SK-N-SH (cell line): ENCODE measurements around the gene TEAD3. TPM values are rescaled to one million over a fixed set of nuclear protein-coding genes. Genes with fewer than 3 reads are reported as not detected.

ENCODE experiments used
- CTCF ChIA-PET: fragments of 300-600, 350-600 bp; formaldehyde crosslinking; extraction: SDS; loops from one replicate; lab custom pipeline; 2021; lab: Yijun Ruan, JAX
- POLR2A ChIA-PET: fragments of 350-600 bp; sonication (Branson Sonifier 250); formaldehyde crosslinking; extraction: SDS; loops from one replicate; lab custom pipeline; 2020; ENCODE audit warnings: antibody characterized with exemption, inconsistent platforms; lab: Yijun Ruan, JAX
- DNase-seq: peaks from one replicate; pipeline ENCODE4 v3.0.0; 2012
- H2AFZ ChIP-seq: fragments of 200-600 bp; sonication (generic); 2 replicates; pipeline ENCODE4 v1.8.1; 2016; ENCODE audit warnings: antibody characterized with exemption, mild to moderate bottlenecking, low read depth
- H3F3A ChIP-seq: fragments of 200-600 bp; sonication (generic); replicated peaks from 2 replicates; pipeline ENCODE3; 2016; ENCODE audit warnings: antibody characterized with exemption, mild to moderate bottlenecking; ENCODE audit not compliant: insufficient read depth
- H3K27ac ChIP-seq, 2 experiments: fragments of 200-500 bp in 1 of 2; fragments of 200-600 bp in 1 of 2; sonication (Bioruptor generic) in 1 of 2; sonication (generic), shearing (Covaris generic) in 1 of 2; 2 replicates each; pipeline versions ENCODE4 v1.5.1 to v1.6.1; 2014 to 2016; ENCODE audit warnings: low read depth in 2 of 2, inconsistent platforms in 1 of 2, low read length in 1 of 2, mild to moderate bottlenecking in 1 of 2, mixed read lengths in 1 of 2
- H3K27me3 ChIP-seq: fragments of 200-600 bp; sonication (generic), shearing (Covaris generic); 2 replicates; pipeline ENCODE4 v1.6.1; 2016; ENCODE audit warnings: mixed run types; ENCODE audit not compliant: insufficient read depth
- H3K36me3 ChIP-seq, 2 experiments: fragments of 200-500 bp in 1 of 2; fragments of 200-600 bp in 1 of 2; sonication (Bioruptor generic) in 1 of 2; sonication (generic) in 1 of 2; replicated peaks in 1 of 2; 2 replicates each; pipeline versions ENCODE3 to v1.5.1; 2014 to 2016; ENCODE audit warnings: low read length in 1 of 2, mild to moderate bottlenecking in 1 of 2; ENCODE audit not compliant: insufficient read depth in 2 of 2, control insufficient read depth in 1 of 2
- H3K4me1 ChIP-seq, 2 experiments: fragments of 200-500 bp in 1 of 2; fragments of 200-600 bp in 1 of 2; sonication (Bioruptor generic) in 1 of 2; sonication (generic), shearing (Covaris generic) in 1 of 2; 2 replicates each; pipeline versions ENCODE4 v1.5.1 to v1.6.1; 2014 to 2016; ENCODE audit warnings: low read depth in 1 of 2, low read length in 1 of 2, mixed run types in 1 of 2; ENCODE audit not compliant: insufficient read depth in 2 of 2, control insufficient read depth in 1 of 2
- H3K4me2 ChIP-seq: fragments of 200-600 bp; sonication (generic), shearing (Covaris generic); 2 replicates; pipeline ENCODE4 v1.6.1; 2017; ENCODE audit warnings: mixed run types
- H3K4me3 ChIP-seq, 2 experiments: fragments of 200-500 bp in 1 of 2; fragments of 200-600 bp in 1 of 2; sonication (Bioruptor generic) in 1 of 2; sonication (generic), shearing (Covaris generic) in 1 of 2; 2 replicates each; pipeline versions ENCODE4 v1.5.1 to v1.8.1; 2014 to 2016; ENCODE audit warnings: low read depth in 2 of 2, inconsistent platforms in 1 of 2, low read length in 1 of 2, mild to moderate bottlenecking in 1 of 2, mixed read lengths in 1 of 2, moderate library complexity in 1 of 2
- H3K79me2 ChIP-seq: fragments of 200-600 bp; sonication (generic); 2 replicates; pipeline ENCODE4 v1.8.1; 2017; ENCODE audit warnings: mild to moderate bottlenecking; ENCODE audit not compliant: insufficient read depth
- H3K9ac ChIP-seq: fragments of 200-600 bp; sonication (generic); 2 replicates; pipeline ENCODE4 v1.6.1; 2017; ENCODE audit warnings: mixed run types
- H3K9me2 ChIP-seq: fragments of 200-600 bp; sonication (generic); 2 replicates; pipeline ENCODE4 v1.6.1; 2017; ENCODE audit warnings: mixed run types
- H3K9me3 ChIP-seq: fragments of 200-600 bp; sonication (generic); 2 replicates; pipeline ENCODE4 v1.6.1; 2017; ENCODE audit warnings: mixed run types, mild to moderate bottlenecking, moderate library complexity
- H4K20me1 ChIP-seq: fragments of 200-600 bp; sonication (generic); 2 replicates; pipeline ENCODE4 v1.6.1; 2017; ENCODE audit warnings: mild to moderate bottlenecking, mixed run types; ENCODE audit not compliant: insufficient read depth
- CHD2 ChIP-seq: fragments of 150-350 bp; IDR thresholded peaks from 2 replicates; pipeline ENCODE4 v1.6.1; 2018; ENCODE audit warnings: low read length; ENCODE audit not compliant: partially characterized antibody
- ELF1 ChIP-seq: IDR thresholded peaks from 2 replicates; pipeline ENCODE4 v1.4.0; 2012
- FOSL2 ChIP-seq: IDR thresholded peaks from 2 replicates; pipeline ENCODE4 v1.4.0; 2012; ENCODE audit warnings: low read depth, mild to moderate bottlenecking, moderate library complexity, borderline replicate concordance
- FOXM1 ChIP-seq: IDR thresholded peaks from 2 replicates; pipeline ENCODE4 v1.4.0; 2012; ENCODE audit warnings: low read depth, mild to moderate bottlenecking
- JUND ChIP-seq: IDR thresholded peaks from 2 replicates; pipeline ENCODE4 v1.4.0; 2012
- NFIC ChIP-seq: IDR thresholded peaks from 2 replicates; pipeline ENCODE4 v1.4.0; 2012; ENCODE audit warnings: borderline replicate concordance
- POLR2AphosphoS5 ChIP-seq: IDR thresholded peaks from 2 replicates; pipeline ENCODE4 v1.6.1; 2012; ENCODE audit warnings: low read depth, low read length
- SIN3A ChIP-seq: IDR thresholded peaks from 2 replicates; pipeline ENCODE4 v1.6.1; 2012; ENCODE audit warnings: low read depth, mild to moderate bottlenecking, low read length, moderate library complexity, borderline replicate concordance
- SMC3 ChIP-seq: IDR thresholded peaks from 2 replicates; pipeline ENCODE4 v1.6.1; 2012; ENCODE audit warnings: low read depth, low read length, improper control_type of control experiment
- TAF1 ChIP-seq: IDR thresholded peaks from 2 replicates; pipeline ENCODE4 v1.6.1; 2012; ENCODE audit warnings: low read depth, mild to moderate bottlenecking, low read length, moderate library complexity, borderline replicate concordance
- TCF12 ChIP-seq: IDR thresholded peaks from 2 replicates; pipeline ENCODE4 v1.4.0; 2012
- USF1 ChIP-seq: IDR thresholded peaks from 2 replicates; pipeline ENCODE4 v1.4.0; 2012; ENCODE audit warnings: low read depth, borderline replicate concordance
- ZBTB33 ChIP-seq: IDR thresholded peaks from 2 replicates; pipeline ENCODE4 v1.4.0; 2012; ENCODE audit warnings: low read depth, borderline replicate concordance
- WGBS: methylation state at CpG from one replicate; pipeline ENCODE4 v1.1.6; 2017; ENCODE audit warnings: low lambda C conversion rate; 5-methylcytosine and 5-hydroxymethylcytosine counted together
- polyA plus RNA-seq, 3 experiments: library from polyadenylated mRNA; depleted of rRNA; stranded (reverse); fragments of >200 nt; gene quantifications; 2 replicates each; pipeline ENCODE4 v1.2.3, GENCODE V29; 2012
- TF ChIP-seq, protein P1 (sequence below): IDR thresholded peaks from 2 replicates; pipeline ENCODE4 v1.4.0; 2012; ENCODE audit warnings: low read depth
- TF ChIP-seq, protein P2 (sequence below): fragments of 200-600 bp; sonication (generic); IDR thresholded peaks from 2 replicates; pipeline ENCODE4 v1.6.1; 2017; ENCODE audit warnings: antibody characterized with exemption, mild to moderate bottlenecking, moderate library complexity

TEAD3 gene
- polyA plus RNA-seq, 1 of the 3 experiments (the other 2 are of a cell fraction), result 7.1 TPM

DNA sequence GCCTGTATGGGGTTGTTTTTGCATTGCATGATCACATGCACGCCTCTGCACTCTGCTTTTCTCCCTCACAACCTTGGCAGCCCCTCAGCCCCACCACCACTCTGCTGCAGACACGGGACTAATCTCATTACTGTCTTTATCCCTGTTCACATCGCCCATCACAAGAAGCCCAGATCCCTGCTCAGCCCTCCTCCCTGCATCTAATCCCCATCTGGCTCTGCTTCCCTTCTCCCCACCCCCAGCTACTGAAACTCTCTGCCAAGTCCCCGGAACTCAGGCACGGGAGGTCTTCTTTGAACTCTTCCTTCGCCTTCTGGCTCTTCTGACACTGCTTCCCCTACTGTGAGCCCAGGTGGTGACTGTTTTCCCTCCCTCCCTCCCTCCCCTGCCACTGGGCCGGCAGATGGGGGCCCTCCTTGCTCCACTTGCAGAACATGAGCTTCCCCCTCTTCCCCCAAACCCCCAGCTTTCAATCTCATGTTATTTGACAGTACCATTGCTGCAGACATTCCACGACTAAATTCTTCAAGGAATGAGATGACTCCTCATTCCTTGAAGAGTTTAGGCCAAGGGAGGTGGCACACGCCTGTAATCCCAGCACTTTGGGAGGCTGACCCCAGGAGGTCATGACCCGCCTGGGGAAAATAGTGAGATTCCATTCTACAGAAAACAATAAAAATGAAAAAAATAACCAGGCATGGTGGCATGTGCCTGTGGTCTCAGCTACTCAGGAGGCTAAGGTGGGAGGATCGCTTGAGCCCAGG, 37.7 kb upstream of the TEAD3 start (continued):
- TF ChIP-seq TCF12 (peak; percentile 31; the same call in 1 of the 2 replicates), FOXM1 (no peak), USF1 (no peak), ZBTB33 (no peak), POLR2AphosphoS5 (0 out of 2 replicates have a peak, but pooled peaks have one; percentile 17), FOSL2 (no peak)
- TF ChIP-seq, protein P1, sequence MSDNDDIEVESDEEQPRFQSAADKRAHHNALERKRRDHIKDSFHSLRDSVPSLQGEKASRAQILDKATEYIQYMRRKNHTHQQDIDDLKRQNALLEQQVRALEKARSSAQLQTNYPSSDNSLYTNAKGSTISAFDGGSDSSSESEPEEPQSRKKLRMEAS, result no peak

DNA sequence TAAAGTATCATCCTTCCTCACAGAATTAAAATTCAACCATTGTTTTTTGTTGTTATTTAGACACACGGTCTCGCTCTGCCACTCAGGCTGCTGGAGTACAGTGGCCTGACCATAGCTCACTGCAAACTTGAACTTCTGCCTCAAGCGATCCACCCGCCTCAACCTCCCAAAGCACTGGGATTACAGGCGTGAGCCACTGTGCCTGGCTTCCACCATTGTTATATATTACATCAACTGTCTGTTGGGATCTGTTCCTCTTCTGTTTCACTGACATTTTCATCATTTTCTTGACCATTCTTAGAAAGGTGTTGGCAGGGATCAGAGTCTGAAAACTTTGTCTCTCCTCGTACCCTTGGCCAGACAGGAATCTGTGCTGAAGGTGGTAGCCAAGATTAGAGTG, 37.1 kb upstream of the TEAD3 start:
- CTCF ChIA-PET, result interaction anchor here (1.0 to 5.3 kb wide), 3 partner anchors 10 to 19 kb away, joined by 5 to 34 read pairs (median 6); no protein-coding TSS in a partner anchor

More for the DNA sequence above, 37.1 kb upstream of the TEAD3 start:
- Histone ChIP-seq H3K4me1 (peaks cover 0 to 32% of the 10 kb centered on the region in 2 experiments; a peak in 1 of 4 replicates), H3K36me3 (no peaks in the 10 kb centered on the region), H3K27me3 (no peaks in the 10 kb centered on the region), H3K9me2 (no peaks in the 10 kb centered on the region), H4K20me1 (no peaks in the 10 kb centered on the region), H3F3A (no peaks in the 10 kb centered on the region), H3K9ac (no peak overlapping the region), H3K9me3 (no peaks in the 10 kb centered on the region), H3K4me2 (no peak overlapping the region), H3K79me2 (no peaks in the 10 kb centered on the region), H3K4me3 (no peak overlapping the region), H2AFZ (no peak overlapping the region), H3K27ac (peak overlapping the region in 1 of 2 experiments; percentile 82; a peak in 2 of 4 replicates)
- 75% methylated on average over 6 of the region's 6 CpGs for WGBS
- no peak for DNase-seq
- TF ChIP-seq FOXM1, result no peak
- TF ChIP-seq, protein P2, sequence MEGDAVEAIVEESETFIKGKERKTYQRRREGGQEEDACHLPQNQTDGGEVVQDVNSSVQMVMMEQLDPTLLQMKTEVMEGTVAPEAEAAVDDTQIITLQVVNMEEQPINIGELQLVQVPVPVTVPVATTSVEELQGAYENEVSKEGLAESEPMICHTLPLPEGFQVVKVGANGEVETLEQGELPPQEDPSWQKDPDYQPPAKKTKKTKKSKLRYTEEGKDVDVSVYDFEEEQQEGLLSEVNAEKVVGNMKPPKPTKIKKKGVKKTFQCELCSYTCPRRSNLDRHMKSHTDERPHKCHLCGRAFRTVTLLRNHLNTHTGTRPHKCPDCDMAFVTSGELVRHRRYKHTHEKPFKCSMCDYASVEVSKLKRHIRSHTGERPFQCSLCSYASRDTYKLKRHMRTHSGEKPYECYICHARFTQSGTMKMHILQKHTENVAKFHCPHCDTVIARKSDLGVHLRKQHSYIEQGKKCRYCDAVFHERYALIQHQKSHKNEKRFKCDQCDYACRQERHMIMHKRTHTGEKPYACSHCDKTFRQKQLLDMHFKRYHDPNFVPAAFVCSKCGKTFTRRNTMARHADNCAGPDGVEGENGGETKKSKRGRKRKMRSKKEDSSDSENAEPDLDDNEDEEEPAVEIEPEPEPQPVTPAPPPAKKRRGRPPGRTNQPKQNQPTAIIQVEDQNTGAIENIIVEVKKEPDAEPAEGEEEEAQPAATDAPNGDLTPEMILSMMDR, result no peak
- TF ChIP-seq JUND, result no peak
- TF ChIP-seq ELF1, result no peak
- TF ChIP-seq SIN3A, result no peak
- TF ChIP-seq CHD2, result no peak
- TF ChIP-seq TAF1, result no peak
- TF ChIP-seq SMC3, result no peak
- TF ChIP-seq ZBTB33, result no peak
- no peak for TF ChIP-seq NFIC
- TF ChIP-seq TCF12, result no peak
- POLR2A ChIA-PET, result no interaction called here
